Stimulated activated CD4-positive, alpha-beta T cell treated with anti-CD3 and anti-CD28 coated beads, TNF-alpha, amount 100 ng/mL, for 48 hours (primary cell): ENCODE data around the gene GNG7.
A peak's percentile ranks its signal among the peaks of the same experiment; 100 is the strongest.

Source experiments
- DNase-seq, 3 donors: peaks; one replicate each; pipeline ENCODE4 v3.0.0-alpha.2; 2020; ENCODE audit warnings: low read depth in 3 of 3

GNG7 gene

DNA sequence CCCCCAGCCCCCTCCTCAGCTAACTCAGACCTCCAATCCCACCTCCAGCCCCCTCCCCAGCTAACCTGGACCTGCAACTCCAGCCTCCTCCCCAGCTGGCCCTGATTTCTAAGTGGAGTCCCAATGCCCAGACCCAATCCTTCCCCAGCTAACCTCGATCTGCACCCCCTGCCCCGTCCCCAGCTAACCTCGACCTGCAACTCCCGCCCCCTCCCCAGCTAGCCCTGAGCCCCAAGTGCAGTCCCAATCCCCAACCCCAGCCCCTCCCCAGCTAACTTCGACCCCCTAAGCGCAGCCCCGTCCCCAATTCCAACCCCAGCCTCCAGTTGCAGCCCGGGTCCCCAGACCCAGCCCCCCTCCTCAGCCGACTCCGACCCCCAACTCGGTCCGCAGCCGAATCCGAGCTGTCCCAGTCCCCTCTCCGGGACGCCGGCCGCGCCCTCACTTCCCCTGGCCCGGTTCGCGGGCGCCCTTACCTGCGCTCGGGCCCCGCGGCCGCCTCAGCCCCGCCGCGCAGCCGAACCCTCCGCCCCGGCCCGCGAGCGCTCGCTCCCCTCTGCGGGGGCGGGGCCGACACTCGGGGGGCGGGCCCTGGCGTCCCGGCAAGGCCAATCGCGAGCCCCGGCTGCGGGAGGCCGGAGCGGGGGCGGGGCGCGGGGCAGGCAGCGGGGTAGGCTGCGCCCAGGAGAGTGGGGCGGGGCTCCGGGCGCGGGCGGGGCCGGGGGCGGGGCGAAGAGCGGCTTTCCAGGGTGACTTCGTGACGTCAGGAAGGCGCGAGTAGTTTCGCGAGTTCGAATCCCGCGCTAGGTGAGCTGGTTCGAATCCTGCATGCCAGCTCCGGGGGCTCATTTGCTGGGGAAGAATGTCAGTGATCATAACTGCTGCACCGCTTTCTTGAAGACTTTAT lies at the start of gene GNG7:
Gene GNG7 (minus strand): TSS at position 525 of the 907 bp plus-strand sequence. CDS start 182,006 bp downstream, outside the sequence.
- DNase-seq = peak; percentile 89 to 98 (median 92)

- DNase-seq = no peak
These were observed 48.9 kb upstream of the GNG7 start for GRCh38 chr19:2751438-2751830.

DNA sequence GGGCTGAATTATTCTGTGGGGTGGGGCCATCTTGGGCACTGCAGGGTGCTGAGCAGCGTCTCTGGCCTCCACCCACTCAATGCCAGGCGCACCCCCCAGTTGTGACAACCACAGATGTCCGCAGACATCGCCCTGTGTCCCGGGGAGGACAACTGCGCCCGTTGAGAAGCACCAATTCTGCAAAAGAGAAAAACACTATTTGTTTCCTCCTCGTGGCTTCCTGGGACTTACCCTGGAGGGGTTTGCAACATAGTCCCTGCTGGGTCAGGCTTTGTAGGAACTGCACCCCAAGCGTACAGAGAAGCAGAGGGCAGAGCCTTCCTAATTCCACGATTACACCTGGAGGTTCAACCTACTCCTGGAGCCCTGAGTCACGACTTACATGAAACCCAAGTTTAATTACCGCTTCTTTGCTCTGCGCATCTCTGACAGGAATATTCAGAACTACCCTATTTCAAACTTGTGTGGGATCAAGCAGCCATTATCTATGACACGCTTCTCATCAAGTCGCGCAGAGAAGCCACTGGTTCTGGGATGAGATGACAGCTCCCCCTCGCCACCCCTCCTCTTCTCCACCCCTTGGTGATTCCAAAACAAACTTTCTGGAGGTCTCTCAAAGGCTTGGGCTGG lies 48.4 kb upstream of the GNG7 start:
- DNase-seq = no peak

- no peak for DNase-seq
These were observed 44.9 kb upstream of the GNG7 start for GRCh38 chr19:2747349-2747748.

DNA sequence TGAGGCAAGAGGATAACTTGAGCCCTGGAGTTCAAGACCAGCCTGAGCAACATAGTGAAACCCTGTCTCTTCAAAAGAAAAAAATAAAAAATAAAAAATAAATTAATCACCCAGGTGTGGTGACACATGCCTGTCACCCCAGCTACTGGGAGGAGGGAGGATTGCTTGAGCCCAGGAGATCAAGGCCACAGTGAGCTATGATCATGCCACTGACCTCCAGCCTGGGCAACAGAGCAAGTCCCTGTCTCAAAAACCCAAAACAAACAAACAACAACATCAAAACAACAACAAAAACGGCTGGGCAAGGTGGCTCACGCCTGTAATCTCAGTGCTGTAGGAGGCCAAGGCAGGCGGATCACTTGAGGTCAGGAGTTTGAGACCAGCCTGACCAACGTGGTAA lies 41.6 kb upstream of the GNG7 start:
- no peak for DNase-seq

DNA sequence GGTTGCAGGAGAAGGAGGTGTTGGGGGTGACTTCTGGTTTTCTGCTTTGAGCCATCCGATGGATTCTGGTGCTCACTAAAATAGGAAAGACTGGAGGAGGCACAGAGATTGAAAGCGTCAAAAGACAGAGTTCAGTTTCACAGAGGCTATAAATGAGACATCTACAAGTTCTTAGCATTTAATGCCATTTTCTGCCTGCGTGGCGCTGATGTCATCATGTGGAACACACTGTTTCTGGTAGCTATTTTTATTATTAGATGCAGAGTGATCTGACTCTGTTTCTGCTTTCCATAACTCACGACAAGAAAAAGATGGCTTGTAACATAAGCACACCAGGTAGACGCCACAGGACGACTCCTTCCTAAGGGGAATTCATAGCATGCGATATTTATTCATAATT lies 40.6 kb upstream of the GNG7 start:
- DNase-seq = no peak

- DNase-seq = no peak
These were observed 37.8 kb upstream of the GNG7 start for GRCh38 chr19:2740314-2740656.

- DNase-seq = peak; percentile 98 to 100 (median 99)
These were observed 37.3 kb upstream of the GNG7 start, which contains the start of gene SLC39A3 for GRCh38 chr19:2739602-2740313. TSS of gene SLC39A3 (minus strand) at chr19:2740017. CDS start at chr19:2737257, 2,760 bp downstream.

DNA sequence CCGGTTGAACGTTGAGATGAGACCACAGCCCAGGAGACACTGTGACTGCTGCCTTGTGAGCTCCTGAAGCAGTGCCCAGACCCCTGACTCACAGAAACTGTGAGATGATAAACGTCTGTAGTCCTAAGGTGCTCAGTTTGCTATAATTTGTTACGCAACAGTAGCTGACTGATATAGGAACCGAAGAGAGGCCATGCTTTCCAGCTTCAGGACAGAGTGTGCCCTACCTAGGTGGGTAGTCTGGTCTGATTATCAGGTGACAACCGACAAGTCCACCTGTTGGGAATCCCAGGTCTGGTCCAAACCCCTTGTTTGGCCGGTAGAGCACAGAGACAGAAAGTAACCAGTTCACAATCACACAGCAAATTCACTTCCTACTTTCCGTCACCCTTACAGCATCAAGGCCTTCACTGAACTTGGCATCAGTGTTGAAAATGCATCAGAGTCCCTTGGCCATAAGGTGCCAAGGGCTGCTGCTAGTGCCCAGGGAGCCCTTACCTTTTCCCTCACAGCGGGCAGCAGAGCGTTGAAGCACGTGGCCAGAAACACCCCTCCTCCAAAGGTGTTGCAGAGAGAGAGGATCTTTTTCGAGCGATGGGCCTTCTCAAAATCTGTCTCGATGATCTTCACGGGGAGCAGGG lies 34.2 kb upstream of the GNG7 start:
- DNase-seq = no peak

DNA sequence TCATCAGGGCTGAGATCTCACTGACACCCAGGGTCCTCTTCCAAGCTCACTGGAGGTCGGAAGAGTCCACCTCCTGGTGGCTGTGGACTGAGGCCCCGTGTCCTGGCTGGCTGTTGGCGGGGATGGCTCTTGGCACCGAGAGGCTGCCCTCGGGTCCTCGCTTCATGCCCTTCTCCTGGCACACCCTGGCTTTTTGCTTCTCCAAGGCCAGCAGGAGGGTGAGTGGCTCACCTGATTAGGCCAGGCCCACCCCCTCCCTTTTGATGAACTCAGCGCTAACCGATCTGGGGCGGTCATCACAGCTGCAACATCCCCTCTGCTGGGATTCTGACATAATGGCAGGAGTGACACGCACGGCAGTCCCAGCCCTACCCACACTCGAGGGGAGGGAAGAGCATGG lies 32.9 kb upstream of the GNG7 start:
- no peak for DNase-seq

DNA sequence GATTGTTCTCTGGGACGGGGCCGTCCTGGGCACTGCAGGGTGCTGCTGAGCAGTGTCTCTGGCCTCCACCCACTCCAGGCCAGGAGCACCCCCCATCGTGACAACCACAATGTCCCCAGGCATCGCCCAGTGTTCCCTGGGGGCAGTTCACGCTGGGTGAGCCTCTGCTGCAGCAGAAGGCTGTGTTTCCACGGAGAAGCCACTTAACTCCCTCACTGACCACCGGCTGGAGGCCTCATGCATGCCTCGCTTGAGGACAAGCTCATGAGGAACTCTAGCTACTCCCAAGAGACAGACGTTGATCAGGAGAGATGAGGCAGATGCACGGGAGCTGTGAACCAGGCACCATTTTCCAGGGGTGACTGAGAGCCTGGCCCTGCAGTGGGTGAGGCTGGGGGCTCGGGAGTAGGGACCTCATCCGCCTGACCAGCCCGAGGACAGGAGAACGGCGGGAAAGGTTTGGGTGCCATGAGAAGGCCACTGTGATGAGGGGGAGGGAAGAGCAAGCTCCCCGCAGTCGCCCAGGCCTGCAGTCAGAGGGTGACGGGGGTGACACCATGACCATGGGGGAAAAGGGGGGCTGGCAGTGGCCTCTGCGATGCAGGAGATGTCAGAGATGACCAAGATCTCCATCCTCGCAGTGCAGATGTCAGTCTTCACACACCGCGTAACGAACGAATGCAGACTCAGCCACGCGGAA lies 32.2 kb upstream of the GNG7 start:
- no peak for DNase-seq

DNA sequence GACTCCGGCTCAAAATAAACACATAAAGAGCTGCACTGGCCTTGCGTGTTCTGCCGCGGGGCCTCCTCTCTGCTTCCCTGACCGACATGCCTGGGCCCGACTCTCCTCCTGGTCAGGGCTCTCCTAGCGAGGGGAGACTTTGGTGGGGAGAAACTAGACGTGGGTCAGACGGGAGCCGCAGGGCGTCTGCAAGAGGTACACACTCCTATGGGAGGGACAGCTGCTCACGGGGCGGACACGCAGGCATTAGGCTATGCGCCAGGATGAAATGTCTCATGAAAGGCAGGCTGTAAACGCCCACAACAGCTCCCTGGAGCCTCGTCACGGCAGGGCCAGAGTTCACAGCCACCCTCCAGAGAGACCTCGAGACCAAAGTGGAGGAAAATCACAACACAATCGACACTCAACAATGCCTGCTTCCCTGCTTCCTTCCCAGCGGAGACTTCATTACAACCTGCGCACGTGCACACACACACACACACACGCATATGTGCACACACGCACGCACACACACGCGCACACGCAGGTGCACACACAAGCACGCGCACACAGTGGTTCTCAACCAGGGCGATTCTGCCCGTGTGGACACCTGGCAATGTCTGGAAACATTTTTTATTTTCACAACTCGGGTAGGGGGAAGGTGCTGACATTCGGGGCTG lies 31.6 kb upstream of the GNG7 start:
- DNase-seq = no peak

DNA sequence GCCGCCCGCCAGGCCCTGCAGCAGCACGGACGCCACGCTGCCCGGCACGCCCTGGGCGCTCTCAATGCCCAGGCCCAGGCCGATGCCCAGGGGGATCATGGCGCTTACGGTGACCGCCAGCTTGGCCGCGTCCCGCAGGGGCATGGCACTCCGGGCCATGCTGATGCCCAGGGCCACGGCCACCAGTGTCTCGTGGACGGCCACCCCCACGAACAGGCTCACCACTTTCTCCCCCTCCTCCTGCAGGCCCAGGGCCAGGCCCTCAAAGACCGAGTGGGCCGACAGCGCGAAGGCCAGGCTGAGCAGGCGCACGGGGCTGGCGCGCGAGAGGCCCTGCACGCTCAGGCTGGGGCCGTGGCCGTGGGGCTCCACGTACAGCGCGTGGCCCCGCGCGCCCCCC lies 30.4 kb upstream of the GNG7 start:
- DNase-seq = no peak

DNA sequence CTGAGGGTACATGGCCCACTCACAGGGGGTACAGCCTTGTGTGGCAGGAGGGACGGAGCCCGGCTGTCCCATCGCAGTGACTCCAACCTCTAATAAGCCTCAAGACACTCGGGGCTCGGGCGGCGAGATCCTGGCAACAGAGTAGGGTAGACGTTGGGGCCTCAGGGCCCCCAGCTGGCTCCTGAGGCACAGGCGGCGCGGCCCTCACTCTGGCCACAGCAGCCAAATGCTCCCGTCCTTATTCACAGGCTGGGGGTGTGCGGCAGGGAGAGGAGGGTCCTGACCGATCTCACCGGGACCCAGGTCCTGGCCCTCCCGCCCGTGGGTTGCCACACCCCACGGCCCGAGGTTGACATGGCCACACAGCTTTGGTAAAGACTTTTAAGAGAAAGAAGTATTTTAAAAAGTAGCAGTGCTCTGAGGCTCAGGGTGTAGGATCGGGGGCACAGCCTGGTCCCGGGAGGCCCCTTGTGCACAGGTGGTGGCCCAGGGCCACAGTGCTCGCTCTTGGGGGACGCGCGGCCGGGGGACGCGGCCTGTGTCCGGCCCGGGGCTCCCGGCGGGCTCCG lies 29.7 kb upstream of the GNG7 start:
- DNase-seq = no peak

GRCh38 chr19:2731181-2731995 lies 28.9 kb upstream of the GNG7 start:
- no peak for DNase-seq

DNA sequence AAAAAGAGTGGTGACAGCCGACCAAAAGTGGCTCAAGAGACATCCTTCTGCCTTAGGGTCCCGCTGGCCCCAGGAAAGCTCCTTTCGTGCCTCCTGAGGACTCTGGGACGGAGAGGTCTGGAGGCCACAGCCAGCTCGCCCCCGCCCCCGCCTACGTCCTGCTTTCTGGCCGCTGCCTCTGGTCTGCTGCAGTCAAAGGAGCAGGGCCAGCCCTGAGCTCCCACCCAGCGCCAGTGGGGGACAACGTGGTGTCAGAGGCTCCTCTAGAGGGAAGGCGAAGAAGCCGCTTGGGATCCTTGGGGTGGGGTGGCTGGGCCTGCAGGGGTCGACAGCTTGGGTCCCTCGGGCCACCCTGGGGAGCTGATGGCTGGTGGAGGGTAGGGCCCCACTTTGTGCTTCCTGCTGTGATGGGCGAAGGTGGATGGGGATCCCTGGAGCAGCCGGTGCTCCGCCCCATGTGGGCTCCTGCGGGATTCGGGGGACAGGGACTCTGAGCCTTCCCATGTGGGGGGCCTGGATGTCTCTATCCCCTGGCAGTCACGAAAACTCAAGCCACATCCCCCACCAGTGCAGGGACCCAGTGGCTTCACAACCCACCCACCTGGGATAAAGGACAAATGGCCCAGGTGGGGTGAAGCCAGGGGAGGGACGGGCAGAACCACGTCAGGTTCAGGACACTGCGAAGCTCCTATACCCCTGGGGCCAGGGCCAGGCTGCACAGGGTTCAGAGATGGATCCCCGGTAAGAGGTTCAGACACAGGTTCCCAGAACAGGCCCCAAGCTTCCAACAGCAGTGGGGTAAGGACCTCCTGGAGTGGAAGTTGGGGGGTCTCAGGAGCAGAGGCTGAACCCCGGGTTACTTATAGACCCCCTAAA lies 27.7 kb upstream of the GNG7 start:
- DNase-seq = no peak

GRCh38 chr19:2728783-2729387 lies 26.4 kb upstream of the GNG7 start:
- no peak for DNase-seq

GRCh38 chr19:2727640-2727944 lies 25.1 kb upstream of the GNG7 start:
- no peak for DNase-seq
